ENCODE results near the gene POR. TPM values are rescaled to one million over a fixed set of nuclear protein-coding genes. Genes with fewer than 3 reads are reported as not detected.

POR gene
- total and polyA plus RNA-seq, 12 donors: 268 to 1,301 (median 597) TPM

DNA sequence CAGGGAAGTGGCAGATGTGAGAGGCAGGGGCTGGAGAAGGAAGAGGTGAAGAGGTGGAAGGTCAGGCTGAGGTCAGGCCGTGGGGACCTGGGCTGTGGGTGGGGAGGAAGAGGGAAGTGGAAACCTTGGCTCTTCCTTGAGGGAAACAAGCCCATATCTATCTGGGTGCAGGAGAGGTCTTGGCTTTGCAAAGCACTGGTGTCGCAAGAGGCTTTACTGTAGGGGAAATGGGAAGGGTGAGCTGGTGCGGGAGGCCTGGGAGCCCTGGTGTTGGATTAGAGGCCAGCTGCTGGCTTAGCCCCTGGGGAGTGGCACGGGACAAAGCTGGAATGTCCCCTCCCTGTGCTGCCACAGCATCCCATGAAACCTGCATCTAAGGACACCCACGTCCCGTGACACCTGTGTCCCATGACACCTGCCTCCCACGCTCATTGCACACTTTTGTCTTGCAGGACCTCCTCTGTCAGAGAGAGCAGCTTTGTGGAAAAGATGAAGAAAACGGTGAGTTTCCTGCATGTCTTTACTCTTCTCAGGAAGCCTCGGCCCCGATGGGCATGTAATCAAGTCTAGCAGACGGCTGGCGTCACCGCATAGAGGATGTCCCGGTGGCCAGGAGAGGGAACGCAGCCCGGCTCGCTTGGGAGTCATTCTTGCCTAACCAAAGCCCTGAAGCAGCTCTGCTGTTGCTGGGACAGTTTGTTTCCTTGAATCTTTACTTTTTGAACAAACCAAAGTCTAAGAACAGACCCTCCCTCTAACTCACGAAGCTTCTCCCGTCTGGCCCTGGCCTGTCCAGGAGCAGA is 57.2 kb downstream of the POR start:
- Histone ChIP-seq H3K27me3 (no peaks in the 10 kb centered on the region), H3K9me3 (replicated peaks in 1 of 3) (no peaks in the 10 kb centered on the region), H3K4me1 (replicated peaks in 1 of 2) (peaks cover 17 to 50% of the 10 kb centered on the region in 2 donors), H3K27ac (peak overlapping the region in 3 of 5 donors; percentile 32 to 86 (median 71)), H3K4me3 (no peak overlapping the region), H3K36me3 (replicated peaks in 1 of 2) (peaks cover 0 to 28% of the 10 kb centered on the region in 2 donors)
- 53 to 67% (median 65%) methylated on average over 19 of the region's 19 CpGs for WGBS, 4 donors
- DNase-seq: peak in 4 of 7 donors; percentile 62 to 81 (median 74)
- intact Hi-C loops (cut with DNase I): no loop called here
- TF ChIP-seq, protein P1, sequence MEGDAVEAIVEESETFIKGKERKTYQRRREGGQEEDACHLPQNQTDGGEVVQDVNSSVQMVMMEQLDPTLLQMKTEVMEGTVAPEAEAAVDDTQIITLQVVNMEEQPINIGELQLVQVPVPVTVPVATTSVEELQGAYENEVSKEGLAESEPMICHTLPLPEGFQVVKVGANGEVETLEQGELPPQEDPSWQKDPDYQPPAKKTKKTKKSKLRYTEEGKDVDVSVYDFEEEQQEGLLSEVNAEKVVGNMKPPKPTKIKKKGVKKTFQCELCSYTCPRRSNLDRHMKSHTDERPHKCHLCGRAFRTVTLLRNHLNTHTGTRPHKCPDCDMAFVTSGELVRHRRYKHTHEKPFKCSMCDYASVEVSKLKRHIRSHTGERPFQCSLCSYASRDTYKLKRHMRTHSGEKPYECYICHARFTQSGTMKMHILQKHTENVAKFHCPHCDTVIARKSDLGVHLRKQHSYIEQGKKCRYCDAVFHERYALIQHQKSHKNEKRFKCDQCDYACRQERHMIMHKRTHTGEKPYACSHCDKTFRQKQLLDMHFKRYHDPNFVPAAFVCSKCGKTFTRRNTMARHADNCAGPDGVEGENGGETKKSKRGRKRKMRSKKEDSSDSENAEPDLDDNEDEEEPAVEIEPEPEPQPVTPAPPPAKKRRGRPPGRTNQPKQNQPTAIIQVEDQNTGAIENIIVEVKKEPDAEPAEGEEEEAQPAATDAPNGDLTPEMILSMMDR (IDR thresholded peaks at IDR 0.05): peak in 5 of 6 experiments; percentile 7 to 42 (median 21)
- TF ChIP-seq POLR2A (IDR thresholded peaks at IDR 0.05): no peak

DNA sequence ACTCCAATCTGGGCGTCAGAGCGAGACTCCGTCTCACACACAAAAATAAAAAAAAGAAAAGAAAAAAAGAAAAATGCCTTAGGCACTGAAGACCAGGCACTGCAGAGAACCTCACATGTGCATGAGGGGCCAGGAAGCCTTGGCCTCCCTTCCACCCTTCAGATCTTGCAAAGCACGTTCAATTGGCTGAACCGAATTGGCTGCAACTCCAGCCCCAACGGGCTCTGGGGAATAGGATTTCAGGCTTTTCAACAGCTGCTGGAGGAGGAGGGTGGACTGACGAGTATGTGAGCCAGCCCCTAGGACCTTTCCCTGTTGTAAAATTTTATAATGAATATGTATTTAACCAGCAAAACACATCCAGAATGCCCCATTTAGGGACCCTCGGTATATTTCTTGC is 62.8 kb downstream of the POR start:
- H3K4me1 ChIP-seq (replicated peaks in 1 of 2): peaks cover 15 to 51% of the 10 kb centered on the region in 2 donors
- DNase-seq: peak in 3 of 7 donors; percentile 39 to 52 (median 42)
- 51 to 67% (median 57%) methylated on average over 8 of the region's 8 CpGs for WGBS, 4 donors
- H3K27ac ChIP-seq: peak overlapping the region in 2 of 5 donors; percentile 94 to 97
- no peaks in the 10 kb centered on the region for H3K27me3 ChIP-seq
- intact Hi-C loops (cut with DNase I): no loop called here
- H3K4me3 ChIP-seq: no peak overlapping the region
- H3K36me3 ChIP-seq (replicated peaks in 1 of 2): peaks cover 0 to 55% of the 10 kb centered on the region in 2 donors
- TF ChIP-seq, protein P1 (IDR thresholded peaks at IDR 0.05): no peak
- TF ChIP-seq POLR2A (IDR thresholded peaks at IDR 0.05): no peak
- no peaks in the 10 kb centered on the region for H3K9me3 ChIP-seq (replicated peaks in 1 of 3)

DNA sequence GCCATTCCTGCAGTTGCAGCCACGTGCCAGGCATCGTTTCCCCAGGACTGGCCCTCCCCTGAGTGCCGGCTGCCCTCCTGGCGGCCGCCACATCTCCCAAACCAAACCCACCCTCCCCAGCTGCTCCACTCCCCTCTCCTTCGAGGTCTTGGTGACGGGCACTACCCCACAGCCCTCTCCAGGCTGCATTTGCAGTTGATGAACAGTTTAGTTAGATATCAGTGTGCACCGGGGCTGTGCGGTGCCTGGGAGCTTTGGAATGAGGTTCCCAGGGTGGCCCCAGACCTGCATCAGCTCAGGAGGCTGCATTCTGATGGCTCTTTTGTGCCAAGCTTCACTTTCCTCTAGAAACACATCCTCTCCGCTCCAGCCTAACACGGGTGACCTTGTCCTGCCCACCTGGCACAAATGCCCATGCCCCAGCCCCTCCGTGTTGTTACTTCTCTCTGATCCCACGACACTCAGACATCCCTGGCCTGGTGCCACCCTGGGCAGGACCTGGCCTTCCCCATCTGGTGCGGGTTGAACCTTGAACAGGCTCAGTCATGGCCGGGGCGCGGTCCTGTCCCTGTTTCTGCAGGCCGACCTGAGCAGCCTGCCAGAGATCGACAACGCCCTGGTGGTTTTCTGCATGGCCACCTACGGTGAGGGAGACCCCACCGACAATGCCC is 64.9 kb downstream of the POR start:
- H3K36me3 ChIP-seq (replicated peaks in 1 of 2): peaks cover 0 to 60% of the 10 kb centered on the region in 2 donors
- no peaks in the 10 kb centered on the region for H3K27me3 ChIP-seq
- intact Hi-C loops (cut with DNase I): no loop called here
- peaks cover 18 to 55% of the 10 kb centered on the region in 2 donors for H3K4me1 ChIP-seq (replicated peaks in 1 of 2)
- TF ChIP-seq, protein P1 (IDR thresholded peaks at IDR 0.05): peak in 1 of 6 experiments; percentile 3
- no peak for TF ChIP-seq POLR2A (IDR thresholded peaks at IDR 0.05)
- WGBS, 4 donors: 43 to 53% (median 48%) methylated on average over 17 to 22 of the region's 22 CpGs
- peak; percentile 76 to 94 (median 91) for DNase-seq
- H3K27ac ChIP-seq: peak overlapping the region; percentile 64 to 97 (median 81)
- H3K4me3 ChIP-seq: no peak overlapping the region
- no peaks in the 10 kb centered on the region for H3K9me3 ChIP-seq (replicated peaks in 1 of 3)

All from adrenal gland (tissue), 12 donors.